Stimulated activated CD8-positive, alpha-beta memory T cell treated with anti-CD3 and anti-CD28 coated beads, Interleukin-15, amount 100 ng/mL, for 4 hours (primary cell): ENCODE results near the gene ZNF385A.
"Not testable (repeated sequence)": the region's sequence is repeated elsewhere in the genome, so short reads cannot be mapped to it uniquely, and the experiment has no call there.

Source experiments
- DNase-seq, 2 donors: peaks; one replicate each; pipeline ENCODE4 v3.0.0-alpha.2; 2020; ENCODE audit warnings: low read depth in 2 of 2

Gene ZNF385A

GRCh38 chr12:54356228-54356627 lies 28.3 kb downstream of the ZNF385A start:
- no peak for DNase-seq

- no peak for DNase-seq
Measured at GRCh38 chr12:54355104-54355815, 29.3 kb downstream of the ZNF385A start.

GRCh38 chr12:54354271-54354670 lies 30.3 kb downstream of the ZNF385A start:
- DNase-seq, result not testable (repeated sequence)

- DNase-seq, result no peak
Measured at GRCh38 chr12:54352891-54353874, 31.4 kb downstream of the ZNF385A start.

- no peak for DNase-seq
Measured at GRCh38 chr12:54352022-54352531, 32.5 kb downstream of the ZNF385A start.

- no peak for DNase-seq
Measured at GRCh38 chr12:54351341-54351740, 33.2 kb downstream of the ZNF385A start.

GRCh38 chr12:54350743-54351142 lies 33.8 kb downstream of the ZNF385A start:
- DNase-seq, result no peak

GRCh38 chr12:54349679-54350078 lies 34.9 kb downstream of the ZNF385A start:
- DNase-seq, result no peak

GRCh38 chr12:54349036-54349435 lies 35.5 kb downstream of the ZNF385A start:
- no peak for DNase-seq

GRCh38 chr12:54341378-54342300 lies 42.9 kb downstream of the ZNF385A start:
- no peak for DNase-seq

GRCh38 chr12:54340846-54341245 lies 43.7 kb downstream of the ZNF385A start:
- DNase-seq, result no peak

- no peak for DNase-seq
Measured at GRCh38 chr12:54338698-54339296, 45.7 kb downstream of the ZNF385A start.

- DNase-seq, result no peak
Measured at GRCh38 chr12:54337854-54338650, 46.5 kb downstream of the ZNF385A start.

- no peak for DNase-seq
Measured at GRCh38 chr12:54337280-54337842, 47.2 kb downstream of the ZNF385A start.

GRCh38 chr12:54333420-54334034 lies 51.0 kb downstream of the ZNF385A start:
- DNase-seq, result no peak

GRCh38 chr12:54331461-54331860 lies 53.1 kb downstream of the ZNF385A start:
- DNase-seq, result no peak

- DNase-seq, result no peak
Measured at GRCh38 chr12:54330442-54330841, 54.1 kb downstream of the ZNF385A start.

GRCh38 chr12:54329759-54330158 lies 54.8 kb downstream of the ZNF385A start:
- no peak for DNase-seq

- DNase-seq, result no peak
Measured at GRCh38 chr12:54328595-54329337, 55.8 kb downstream of the ZNF385A start.
